Measurements from ENCODE around the gene NHEJ1.
A peak's percentile ranks its signal among the peaks of the same experiment; 100 is the strongest.

The NHEJ1 gene

DNA sequence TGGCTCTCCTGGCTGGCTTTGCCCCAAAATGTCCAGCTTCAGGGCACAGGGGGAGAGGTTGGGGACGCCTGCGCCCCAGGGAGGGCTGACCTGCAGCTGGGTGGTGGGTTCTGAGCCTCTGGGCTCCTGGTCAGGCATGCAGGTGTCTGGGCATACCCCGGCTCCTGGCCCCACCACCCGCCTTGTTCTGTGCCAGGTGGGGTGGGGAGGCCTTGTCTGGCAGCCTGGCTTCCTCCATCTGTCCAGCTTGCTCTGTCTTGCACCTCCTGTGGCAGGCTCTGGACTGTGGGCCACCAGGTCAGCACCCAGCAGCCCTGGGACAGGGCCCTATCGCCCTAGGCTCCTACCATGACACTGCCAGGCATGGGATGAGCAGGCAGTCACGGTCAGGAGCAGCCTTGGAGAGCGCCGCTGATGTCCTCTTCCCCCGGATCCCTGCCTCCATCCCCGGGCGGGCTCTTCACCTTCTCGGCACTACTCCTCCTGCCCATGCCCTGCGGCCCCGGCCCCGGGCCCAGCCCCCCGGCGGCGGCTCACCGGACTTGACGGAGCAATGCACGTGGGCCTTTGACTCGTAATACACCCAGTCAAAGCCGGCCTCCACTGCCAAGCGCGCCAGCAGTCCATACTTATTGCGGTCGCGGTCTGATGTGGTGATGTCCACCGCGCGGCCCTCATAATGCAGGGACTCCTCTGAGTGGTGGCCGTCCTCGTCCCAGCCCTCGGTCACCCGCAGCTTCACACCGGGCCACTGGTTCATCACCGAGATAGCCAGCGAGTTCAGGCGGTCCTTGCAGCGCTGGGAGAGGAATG, 103.5 kb downstream of the NHEJ1 start:
- DNase-seq, result no peak

DNA sequence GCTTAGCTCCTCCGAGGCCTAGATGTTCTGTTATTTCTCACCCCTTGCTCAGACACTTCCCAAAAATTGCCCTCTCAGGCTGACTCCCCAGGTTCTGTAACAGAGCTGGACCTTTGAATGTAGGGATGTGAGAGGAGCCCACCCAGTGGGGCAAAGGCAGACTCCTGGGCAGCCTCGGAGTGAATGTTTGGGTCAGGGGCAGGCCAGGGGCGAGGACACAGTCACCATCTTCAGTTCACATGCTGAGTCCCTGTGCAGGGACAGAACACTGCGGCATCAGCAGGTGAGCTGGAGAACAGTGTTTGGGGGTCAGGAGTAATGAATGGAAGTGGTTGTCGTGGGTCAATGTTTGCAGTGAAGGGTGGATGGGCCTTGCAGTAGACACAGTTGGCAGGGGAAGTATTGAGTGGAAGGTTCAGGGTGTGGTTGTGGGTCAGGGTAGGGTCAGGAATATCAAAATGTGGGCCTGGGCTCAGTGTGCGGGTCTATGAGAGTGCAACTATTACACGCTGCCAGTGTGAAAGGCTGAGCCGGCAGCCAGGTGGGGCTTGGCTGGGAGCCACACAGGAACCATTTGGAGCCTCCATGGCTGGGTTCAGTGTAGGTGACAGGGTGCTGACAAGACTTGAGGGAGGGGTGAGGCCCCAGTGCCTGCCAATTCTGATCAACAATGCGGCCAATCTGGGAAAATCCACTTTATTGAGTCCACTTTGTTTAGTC, 104.3 kb downstream of the NHEJ1 start:
- no peak for DNase-seq

DNA sequence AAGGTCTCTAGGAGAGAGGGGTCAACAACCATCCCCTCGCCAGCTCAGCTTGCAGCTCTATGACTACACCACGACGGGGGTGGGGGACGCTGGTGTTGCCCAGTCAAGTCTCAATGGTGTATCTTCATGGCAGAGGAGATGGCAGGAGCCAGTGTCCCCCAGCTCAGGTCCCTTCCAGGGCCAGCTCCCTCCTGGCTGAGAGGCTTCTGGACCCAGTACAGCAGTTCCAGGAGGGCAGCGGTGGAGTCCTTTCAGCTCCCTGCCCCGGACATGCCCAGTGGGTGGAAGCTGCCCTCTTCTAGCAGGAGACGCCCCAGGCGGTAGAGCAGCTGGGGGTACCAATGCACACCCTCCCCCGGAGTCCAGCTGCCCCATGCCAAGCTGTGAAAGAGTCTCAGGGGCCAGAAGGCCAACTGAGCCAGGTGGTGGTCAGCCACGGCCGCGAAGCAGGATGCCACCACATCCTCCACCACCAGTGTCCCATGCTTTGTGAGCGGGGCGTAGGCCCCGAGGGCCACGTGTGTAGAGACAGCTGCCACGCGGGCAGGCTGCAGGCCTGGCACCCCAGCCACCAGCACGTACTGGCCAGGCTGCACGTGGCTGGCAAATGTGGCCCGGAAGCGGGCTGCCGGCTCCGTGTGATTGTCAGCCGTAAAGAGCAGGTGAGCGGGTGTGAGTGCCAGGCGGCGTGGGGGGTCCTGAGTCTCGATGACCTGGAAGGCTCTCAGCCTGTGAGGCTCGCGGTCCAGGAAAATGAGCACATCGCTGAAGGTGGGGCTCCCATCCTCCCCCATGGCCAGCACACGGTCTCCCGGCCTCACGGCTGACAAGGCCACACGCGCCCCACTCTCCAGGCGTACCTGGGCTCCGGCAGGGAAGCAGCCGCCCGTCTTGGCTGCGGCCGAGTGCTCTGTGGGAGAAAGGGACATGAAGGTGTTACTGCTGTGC, 105.4 kb downstream of the NHEJ1 start:
- DNase-seq, result no peak

DNA sequence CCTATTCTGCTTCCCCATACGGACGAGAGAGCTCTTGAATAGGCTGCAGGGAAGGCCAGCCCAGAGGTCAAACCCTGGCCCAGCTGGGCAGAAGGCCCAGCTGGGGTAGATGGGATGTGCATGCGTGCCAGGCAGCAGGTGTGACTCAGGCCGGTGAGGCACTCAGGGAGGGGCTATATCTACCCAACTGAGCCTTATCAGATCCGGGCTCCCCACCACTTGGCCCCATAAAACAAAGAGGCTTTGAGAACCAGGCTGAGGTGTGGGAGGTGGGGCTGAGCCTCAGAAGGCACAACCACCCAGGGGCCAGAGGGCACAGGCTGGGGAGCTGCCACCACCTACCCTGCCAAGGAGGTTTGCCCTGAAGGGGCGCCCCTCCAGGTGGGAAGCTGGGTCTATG, 111.3 kb downstream of the NHEJ1 start:
- no peak for DNase-seq

DNA sequence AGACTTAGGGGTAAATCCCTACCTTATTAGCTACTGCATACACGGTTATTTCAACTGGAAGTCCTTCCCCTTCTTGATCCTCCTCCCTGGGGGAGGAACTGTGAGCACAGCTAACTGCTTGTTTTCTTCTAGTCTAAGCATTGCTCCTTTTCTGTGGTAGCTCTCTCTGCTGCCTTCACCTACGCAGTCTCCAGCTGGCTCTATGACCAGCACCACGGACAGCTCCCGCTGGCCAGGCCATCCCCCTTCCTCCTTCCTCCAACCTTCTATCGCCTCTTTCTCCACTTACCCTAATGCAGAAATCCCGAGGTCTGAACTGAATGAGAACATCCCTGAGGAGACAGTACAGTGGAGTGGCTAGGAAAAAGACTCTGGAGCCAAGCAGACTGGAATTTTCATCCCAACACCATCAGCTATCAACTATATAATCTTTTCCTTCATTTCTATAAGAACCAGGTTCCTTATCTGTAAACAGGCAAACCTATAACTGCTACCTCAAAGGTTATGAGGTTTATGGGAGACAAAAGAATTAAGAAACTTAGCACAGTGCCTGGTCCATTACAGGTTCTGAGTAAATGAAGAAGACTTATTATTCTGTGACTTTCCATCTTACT, 114.6 kb downstream of the NHEJ1 start:
- DNase-seq, result no peak

DNA sequence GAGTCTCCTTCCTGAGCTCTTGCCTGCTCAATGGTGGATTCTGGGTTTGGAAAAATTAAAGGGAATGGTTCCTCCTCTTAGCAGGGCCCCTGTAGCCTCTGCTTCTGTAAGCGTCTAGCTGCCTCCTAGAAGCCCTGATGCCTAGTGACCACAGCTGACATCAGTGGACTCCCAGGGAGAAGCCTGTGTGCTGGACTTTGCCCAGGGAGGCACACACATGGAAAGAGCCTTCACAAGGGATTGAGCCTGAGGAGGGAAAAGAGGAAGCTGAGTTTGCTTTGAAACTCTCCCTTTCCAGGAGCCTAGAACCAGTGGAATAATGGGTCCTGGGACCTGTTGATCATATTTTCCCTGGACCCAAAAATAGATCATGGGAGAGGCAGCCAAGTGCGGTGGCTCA, 117.9 kb downstream of the NHEJ1 start:
- DNase-seq, result no peak

DNA sequence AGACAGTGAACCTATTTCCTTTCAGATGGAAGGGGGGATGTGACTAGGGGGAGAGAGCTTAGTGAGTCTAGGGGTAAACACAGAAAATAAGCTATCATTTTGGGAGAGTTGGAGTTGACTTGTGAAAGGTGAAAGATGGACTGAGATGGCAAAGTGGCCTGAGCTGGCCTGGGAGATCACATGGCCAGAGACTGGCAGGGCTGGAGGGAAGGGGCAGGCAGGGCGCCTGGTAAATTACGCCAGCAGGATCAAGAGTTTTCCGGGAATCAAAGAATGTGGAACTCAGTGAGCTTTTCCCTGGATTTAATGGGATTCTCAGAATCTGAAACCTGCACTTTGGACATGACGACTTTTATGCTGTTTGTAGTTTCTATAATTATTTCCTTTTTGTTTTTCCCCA, 118.5 kb downstream of the NHEJ1 start:
- DNase-seq, result no peak

DNA sequence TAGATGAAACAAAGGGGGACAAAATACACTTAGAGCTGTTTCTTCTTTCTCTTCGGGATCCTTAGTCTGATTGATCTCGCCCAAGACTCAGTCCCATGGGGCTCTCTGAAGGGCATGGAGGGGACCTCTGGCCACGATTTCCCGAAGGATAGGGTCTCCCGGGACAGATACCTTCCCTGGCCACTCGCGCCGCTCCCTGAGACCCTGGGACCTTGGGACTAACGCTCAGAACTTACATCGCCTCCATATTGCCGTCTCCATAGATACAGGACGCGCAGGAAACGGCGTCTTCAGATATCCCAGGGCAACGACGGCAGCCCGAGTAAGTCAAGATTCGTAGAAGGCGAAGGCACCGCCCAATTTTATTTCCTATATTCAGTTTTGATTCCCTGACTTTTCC, 119.4 kb downstream of the NHEJ1 start, which contains the start of gene CFAP65:
Gene CFAP65 (minus strand): TSS at position 265 of the 400 bp plus-strand sequence. CDS start 2,468 bp downstream, outside the sequence.
- DNase-seq, result no peak

DNA sequence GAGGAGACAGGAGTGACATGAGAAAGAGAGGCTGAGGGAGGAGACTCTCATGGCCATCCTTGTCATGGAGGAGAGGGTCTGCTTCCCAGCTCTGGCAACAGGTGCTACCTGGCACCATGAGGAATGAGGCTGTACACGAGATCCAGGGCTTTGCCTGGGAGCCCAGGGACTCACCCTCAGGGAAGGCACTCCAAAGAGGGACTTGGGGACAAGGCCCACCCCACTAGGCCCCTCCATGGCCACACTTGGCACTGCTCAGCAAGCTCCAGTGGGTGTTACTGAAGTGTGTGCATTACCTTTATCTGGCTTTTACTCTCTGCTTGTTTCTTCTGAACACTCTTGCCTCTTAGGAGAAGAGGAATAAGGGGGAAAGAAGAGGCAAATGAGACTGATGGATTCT, 122.0 kb downstream of the NHEJ1 start:
- no peak for DNase-seq

DNA sequence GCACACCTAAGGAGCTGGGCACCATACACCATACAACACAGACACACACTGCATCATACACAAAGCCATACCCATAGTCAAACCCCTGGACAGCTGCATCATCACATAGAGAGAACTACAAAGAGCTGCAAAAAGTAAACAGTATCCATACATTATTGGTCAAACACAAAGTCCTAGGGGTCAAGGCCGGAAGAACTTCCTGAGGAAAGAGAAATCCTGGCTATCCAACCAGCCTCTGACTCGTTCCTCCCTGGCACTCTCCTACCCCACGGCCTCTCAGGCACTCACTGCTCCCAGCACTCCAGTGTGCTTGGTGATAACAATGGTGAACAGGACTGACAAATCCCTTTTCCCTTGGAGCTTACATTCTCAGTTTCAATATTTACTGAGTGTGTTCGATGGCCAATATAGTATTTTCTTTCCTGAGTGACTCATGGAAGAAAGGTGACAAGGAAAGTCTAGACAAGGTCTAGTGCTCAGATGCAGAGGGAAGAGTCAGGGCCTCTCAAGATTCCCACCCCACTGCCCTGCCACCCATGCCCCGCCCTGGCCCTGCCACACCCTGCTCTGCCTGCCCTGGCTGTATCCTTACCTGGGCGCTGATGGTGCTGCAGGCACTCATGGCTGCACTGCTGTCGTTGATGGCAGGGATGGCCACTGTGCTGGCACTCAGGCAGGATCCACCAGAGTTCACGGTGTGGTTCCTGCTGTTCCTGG, 122.7 kb downstream of the NHEJ1 start:
- DNase-seq, result no peak

DNA sequence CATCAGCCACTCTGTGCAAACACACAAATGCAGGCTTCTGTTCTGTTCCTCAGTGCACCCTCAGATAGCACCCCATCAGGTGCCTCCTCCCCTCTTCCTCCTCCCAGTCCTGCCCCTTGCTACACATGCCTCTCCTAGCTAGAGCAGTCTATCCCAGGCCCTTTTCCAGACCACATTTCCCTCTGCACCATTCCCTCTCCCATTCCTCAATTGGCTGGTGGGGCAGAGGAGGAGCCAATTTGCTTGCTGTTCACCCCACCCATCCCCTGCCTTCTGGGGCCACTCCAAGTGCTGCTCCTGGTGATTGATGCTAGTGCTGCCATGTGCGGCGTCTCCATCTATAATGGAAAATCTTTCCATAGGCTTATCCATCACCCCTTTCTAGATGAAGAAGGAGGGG, 124.7 kb downstream of the NHEJ1 start:
- DNase-seq, result no peak

DNA sequence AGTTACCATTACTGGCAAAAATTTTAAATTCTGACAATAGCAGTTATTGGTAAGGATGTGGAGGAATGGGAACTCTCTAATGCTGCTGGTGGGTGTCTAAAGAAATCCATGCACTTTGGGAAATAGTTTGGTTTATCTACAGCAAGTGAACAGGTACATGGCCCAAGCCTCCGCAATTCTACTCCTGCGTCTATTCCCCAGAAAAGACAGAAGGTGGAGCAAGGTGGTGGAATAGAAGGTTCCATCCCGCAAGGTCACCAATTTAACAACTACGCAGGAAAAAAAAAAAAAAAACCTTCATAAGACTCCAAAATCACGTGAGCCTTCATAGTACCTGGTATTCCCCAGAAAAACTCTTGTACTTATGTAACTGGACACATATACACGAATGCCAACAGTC, 125.8 kb downstream of the NHEJ1 start:
- no peak for DNase-seq

DNA sequence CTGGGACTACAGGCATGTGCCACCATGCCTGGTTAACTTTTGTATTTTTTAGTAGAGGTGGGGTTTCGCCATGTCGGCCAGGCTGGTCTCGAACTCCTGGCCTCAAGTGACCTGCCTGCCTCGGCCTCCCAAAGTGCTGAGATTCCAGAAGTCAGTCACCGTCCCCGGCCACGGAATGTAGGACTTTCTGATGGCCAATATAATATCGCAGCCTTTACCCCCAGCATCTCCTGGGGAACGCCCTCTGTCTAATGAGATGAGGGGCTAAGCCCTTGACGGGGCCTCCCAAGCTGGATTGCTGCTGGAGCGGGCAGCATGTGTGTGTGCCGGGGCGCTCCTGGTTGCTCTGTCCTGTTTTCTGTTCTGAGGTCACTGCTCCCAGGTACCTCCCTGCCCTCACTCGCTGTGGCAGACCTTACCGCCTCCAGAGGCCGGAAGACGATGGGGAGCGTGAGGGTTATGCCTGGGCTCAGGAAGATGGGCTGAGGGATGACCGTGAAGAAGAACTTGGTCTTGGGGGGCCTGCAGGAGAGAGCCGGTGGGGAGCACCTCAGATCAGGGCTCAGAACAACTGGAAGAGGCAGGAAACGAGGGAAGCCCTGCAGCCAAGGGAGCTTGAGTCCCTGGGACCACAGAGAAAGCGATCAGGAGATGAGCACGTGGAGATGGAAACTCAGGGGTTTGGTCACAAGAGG, 128.4 kb downstream of the NHEJ1 start:
- DNase-seq, result no peak

DNA sequence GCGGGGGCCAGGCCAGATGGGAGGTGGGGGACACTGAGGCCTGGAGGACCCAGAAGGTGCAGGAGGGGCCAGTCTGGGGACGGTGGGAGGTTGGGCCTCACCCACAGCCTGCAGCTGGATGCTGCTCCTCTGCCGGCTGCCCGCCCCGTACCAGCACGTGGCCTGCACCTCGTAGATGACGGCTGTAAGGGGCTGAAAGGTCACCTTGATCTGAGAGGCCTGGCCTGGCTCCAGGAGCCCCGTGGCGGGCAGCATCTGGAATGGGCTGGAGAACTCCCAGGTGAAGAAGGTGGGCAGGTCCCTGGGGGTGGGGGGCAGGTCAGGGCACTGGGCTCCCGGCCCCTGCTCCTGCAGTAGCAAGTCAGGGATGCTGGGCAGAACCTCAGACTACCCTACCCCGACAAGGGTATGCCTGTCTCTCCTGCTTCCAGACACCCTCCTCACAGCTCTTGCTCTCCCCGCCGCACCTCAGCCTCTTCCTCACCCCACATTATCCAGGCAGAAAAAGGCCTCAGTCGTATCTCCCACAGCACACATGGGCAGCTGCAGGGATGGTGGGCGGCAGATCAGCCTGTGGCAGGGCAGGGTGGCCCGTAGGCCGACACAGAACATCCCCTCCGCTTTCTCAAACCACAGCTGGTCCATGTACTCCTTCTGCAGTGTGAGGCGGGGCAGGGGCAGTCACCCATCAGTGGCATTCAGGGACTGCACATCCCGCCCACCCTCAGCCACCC, 129.4 kb downstream of the NHEJ1 start:
- no peak for DNase-seq

DNA sequence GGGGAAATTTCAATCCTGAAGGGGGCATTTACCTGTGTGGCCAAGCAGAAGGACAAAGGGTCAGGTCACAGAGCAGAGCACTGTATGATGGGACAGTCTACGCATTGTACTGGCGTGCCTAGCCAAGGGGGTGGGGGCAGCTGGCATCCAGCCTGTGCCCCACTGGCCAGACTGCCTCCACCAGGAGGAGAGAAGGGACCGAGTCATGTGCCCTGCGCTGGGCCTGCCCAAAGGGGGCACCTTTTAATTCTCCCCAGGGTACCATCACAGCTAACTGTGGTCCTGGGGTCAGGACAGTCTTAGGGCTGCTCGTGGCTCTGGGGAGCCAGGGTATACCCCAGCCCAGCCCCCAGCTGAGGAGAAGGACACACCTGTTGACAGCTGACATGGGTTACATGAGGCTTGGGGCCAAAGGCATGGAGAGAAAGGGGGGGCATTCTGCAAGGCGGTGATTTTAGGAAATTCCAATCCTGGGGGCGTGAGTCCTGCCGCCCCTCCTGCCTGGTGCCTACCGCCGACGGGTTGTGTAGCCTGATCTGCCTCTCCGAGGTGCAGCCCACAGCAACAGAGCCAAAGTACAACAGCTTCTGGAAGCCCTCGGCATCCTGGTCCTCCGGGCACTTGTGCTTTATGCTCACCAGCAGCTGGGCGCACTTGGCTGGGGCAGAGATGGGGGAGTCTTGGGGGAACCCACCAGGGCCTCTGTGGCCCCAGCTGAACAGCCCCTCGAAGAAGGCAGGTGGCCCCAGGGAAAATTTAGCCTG, 130.3 kb downstream of the NHEJ1 start:
- DNase-seq, result no peak

DNA sequence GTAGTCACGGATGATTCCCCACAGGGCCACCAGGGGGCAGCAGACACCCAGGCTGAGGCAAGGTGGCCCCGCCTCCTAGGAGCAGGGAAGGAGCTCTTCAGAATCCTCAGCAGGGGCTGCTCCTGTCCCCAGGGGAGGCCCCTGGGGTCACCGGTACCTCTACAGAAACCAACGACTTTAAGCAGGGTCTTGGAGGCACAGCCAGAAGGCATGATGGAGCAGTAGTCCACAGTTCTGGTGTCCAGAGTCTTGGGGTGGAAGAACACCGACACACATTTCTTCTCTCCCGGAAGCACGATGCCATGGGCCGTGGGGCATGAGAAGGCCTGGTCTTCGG, 130.8 kb downstream of the NHEJ1 start:
- DNase-seq, result peak; percentile 24

DNA sequence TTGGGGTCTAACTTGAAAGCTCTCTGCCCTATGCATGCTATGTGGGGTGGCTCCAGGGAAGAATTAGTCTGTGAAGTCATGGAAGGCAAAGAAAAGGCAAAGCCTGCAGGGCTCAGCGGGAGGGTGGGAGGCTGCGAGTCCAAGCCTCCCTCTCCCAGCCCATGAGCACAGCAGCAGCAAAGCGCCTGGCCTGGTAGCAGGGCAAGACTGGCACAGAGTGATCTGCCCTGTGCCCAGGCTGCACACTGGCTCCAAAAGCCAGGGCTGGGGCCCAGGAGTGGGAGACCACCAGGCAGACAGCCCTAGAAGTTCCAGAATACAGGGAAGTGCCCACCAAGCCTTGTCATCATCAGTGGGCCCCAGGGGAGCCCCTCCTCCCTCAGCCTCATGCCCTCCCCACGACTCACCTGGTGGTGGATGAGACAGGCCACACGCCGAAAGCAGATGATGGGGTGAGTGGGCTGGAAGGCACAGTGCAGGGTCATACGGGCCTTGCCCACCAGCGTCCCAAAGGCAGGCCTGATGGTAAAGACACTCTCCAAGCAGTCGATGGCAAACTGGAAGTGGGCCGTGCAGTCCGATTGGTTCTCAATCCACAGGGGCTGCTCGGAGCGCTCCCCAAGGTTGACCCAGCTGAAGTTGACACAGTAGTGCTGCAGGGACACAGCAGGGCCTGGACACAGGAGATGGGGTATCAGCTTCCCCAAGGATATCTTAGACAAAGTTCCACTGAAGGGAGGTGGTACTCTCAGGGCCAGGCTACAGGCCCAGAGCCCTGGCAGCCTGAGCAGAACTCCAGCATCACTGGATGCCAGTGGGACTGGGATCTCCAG, 131.4 kb downstream of the NHEJ1 start:
- DNase-seq, result no peak

DNA sequence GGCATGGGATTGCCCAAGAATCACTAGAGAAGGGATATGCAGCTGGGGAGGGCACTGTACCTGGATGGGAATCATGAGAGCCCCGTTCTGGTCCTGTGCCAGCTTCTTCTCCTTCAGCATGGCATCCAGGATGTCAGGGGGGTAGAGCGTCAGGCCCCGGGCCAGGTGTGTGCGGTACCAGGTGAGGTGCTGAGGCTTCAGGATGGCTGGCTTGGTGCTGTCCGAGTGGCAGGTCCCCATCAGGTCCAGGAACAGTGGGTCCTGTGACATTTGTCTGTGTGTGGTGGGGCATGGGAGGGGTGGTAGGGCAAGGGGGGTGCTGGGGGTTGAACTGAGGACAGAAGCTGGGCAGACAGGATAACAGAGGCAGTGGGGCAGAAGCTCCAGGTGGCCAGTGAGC, 132.5 kb downstream of the NHEJ1 start:
- no peak for DNase-seq

DNA sequence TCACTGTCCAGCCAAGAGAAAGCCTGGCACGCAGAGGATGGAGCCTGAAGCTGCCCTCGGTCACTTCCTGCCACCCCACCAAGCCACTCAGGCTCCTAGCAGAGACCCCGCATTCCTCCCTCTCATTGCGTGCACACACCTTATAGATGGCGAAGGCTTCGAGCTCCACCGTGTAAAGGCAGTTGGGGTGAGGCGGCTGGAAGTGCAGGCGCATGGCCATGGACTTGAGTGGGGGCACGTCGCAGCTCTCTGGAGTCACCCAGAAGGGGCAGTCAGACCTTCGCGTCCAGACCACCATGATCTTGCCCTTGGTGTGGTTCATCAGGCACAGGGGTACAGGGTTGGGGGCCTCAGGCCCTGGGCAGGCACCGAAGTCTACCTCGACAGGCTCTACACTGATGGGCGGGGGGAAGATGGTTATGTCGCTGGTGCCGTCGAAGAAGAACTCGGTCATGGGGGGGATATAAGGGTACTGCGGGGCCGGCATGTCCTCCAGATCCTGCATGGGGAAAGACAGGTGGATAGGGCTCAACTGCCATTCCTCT, 133.0 kb downstream of the NHEJ1 start:
- DNase-seq, result no peak

Measured in NCI-H1048 (cell line).